HEK293 (cell line): ENCODE data around the gene SURF2.

Source experiments
- BCL11B ChIP-seq: fragments of 450-650 bp; formaldehyde crosslinking; IDR thresholded peaks from 2 replicates; pipeline ENCODE4 v1.5.1; 2016; ENCODE audit warnings: low read depth, missing biosample characterization, missing genetic modification characterization
- FEZF1 ChIP-seq: fragments of 450-650 bp; formaldehyde crosslinking; IDR thresholded peaks from 2 replicates; pipeline ENCODE4 v1.5.1; 2016; ENCODE audit warnings: missing biosample characterization, missing genetic modification characterization
- KLF8 ChIP-seq: fragments of 450-650 bp; formaldehyde crosslinking; IDR thresholded peaks from 2 replicates; pipeline ENCODE4 v1.5.1; 2016; ENCODE audit warnings: missing biosample characterization, missing genetic modification characterization
- MEIS1 ChIP-seq: sonication (generic); formaldehyde crosslinking; IDR thresholded peaks from 2 replicates; pipeline ENCODE4 v1.8.1; 2022; ENCODE audit warnings: missing genetic modification reagents, mild to moderate bottlenecking, borderline replicate concordance
- SALL2 ChIP-seq: fragments of 450-650 bp; formaldehyde crosslinking; IDR thresholded peaks from 2 replicates; pipeline ENCODE4 v1.5.0; 2017; ENCODE audit warnings: missing biosample characterization, mild to moderate bottlenecking, missing genetic modification characterization, borderline replicate concordance
- SP7 ChIP-seq: fragments of 450-650 bp; formaldehyde crosslinking; IDR thresholded peaks from 2 replicates; pipeline ENCODE4 v1.5.1; 2016; ENCODE audit warnings: missing biosample characterization, missing genetic modification characterization
- WT1 ChIP-seq: fragments of 450-650 bp; formaldehyde crosslinking; IDR thresholded peaks from 2 replicates; pipeline ENCODE4 v1.5.1; 2016; ENCODE audit warnings: missing biosample characterization, missing genetic modification characterization
- YY1 ChIP-seq: fragments of 450-650 bp; formaldehyde crosslinking; IDR thresholded peaks from 2 replicates; pipeline ENCODE4 v1.5.1; 2018; ENCODE audit warnings: missing biosample characterization, missing genetic modification characterization
- ZBTB1 ChIP-seq: fragments of 450-650 bp; formaldehyde crosslinking; IDR thresholded peaks from 2 replicates; pipeline ENCODE4 v1.5.1; 2016; ENCODE audit warnings: missing biosample characterization, missing genetic modification characterization
- ZBTB17 ChIP-seq: fragments of 450-650 bp; formaldehyde crosslinking; IDR thresholded peaks from 2 replicates; pipeline ENCODE4 v1.5.1; 2016; ENCODE audit warnings: missing biosample characterization, missing genetic modification characterization
- ZNF138 ChIP-seq: fragments of 450-650 bp; formaldehyde crosslinking; IDR thresholded peaks from 2 replicates; pipeline ENCODE4 v1.5.1; 2016; ENCODE audit warnings: missing biosample characterization, missing genetic modification characterization, borderline replicate concordance
- ZNF211 ChIP-seq: fragments of 450-650 bp; formaldehyde crosslinking; IDR thresholded peaks from 2 replicates; pipeline ENCODE4 v1.5.1; 2016; ENCODE audit warnings: low read depth, missing biosample characterization, missing genetic modification characterization
- ZNF324 ChIP-seq: fragments of 450-650 bp; formaldehyde crosslinking; IDR thresholded peaks from 2 replicates; pipeline ENCODE4 v1.5.1; 2016; ENCODE audit warnings: missing biosample characterization, missing genetic modification characterization
- ZNF366 ChIP-seq: fragments of 450-650 bp; formaldehyde crosslinking; conservative IDR thresholded peaks from 2 replicates; pipeline ENCODE4 v1.5.1; 2016; ENCODE audit warnings: missing biosample characterization, missing genetic modification characterization
- ZNF423 ChIP-seq: fragments of 450-650 bp; formaldehyde crosslinking; IDR thresholded peaks from 2 replicates; pipeline ENCODE4 v1.5.1; 2016; ENCODE audit warnings: missing biosample characterization, missing genetic modification characterization
- ZNF521 ChIP-seq: fragments of 450-650 bp; formaldehyde crosslinking; IDR thresholded peaks from 2 replicates; pipeline ENCODE4 v1.5.1; 2017; ENCODE audit warnings: missing biosample characterization, mild to moderate bottlenecking, missing genetic modification characterization
- ZNF610 ChIP-seq: fragments of 450-650 bp; formaldehyde crosslinking; IDR thresholded peaks from 2 replicates; pipeline ENCODE4 v1.5.1; 2016; ENCODE audit warnings: missing biosample characterization, missing genetic modification characterization, borderline replicate concordance
- ZNF629 ChIP-seq: fragments of 450-650 bp; formaldehyde crosslinking; IDR thresholded peaks from 2 replicates; pipeline ENCODE4 v1.5.1; 2017; ENCODE audit warnings: missing biosample characterization, missing genetic modification characterization
- ZNF660 ChIP-seq: fragments of 450-650 bp; IDR thresholded peaks from 2 replicates; pipeline ENCODE4 v1.5.1; 2018; ENCODE audit warnings: missing biosample characterization, mild to moderate bottlenecking, missing genetic modification characterization
- ZNF768 ChIP-seq: fragments of 450-650 bp; formaldehyde crosslinking; IDR thresholded peaks from 2 replicates; pipeline ENCODE4 v1.5.1; 2018; ENCODE audit warnings: missing biosample characterization, mild to moderate bottlenecking, missing genetic modification characterization
- ZSCAN23 ChIP-seq: fragments of 450-650 bp; formaldehyde crosslinking; IDR thresholded peaks from 2 replicates; pipeline ENCODE4 v1.5.1; 2016; ENCODE audit warnings: missing biosample characterization, missing genetic modification characterization
- TF ChIP-seq, protein P1 (sequence below): fragments of 450-650 bp; formaldehyde crosslinking; IDR thresholded peaks from 2 replicates; pipeline ENCODE4 v1.5.1; 2016; ENCODE audit warnings: missing biosample characterization, missing genetic modification characterization
- TF ChIP-seq, protein P2 (sequence below): fragments of 450-650 bp; formaldehyde crosslinking; IDR thresholded peaks from 2 replicates; pipeline ENCODE4 v1.5.1; 2016; ENCODE audit warnings: missing biosample characterization, missing genetic modification characterization
- TF ChIP-seq, protein P3 (sequence below): fragments of 450-650 bp; formaldehyde crosslinking; IDR thresholded peaks from 2 replicates; pipeline ENCODE4 v1.5.1; 2016; ENCODE audit warnings: missing biosample characterization, missing genetic modification characterization
- TF ChIP-seq, protein P4 (sequence below): fragments of 450-650 bp; formaldehyde crosslinking; IDR thresholded peaks from 2 replicates; pipeline ENCODE4 v1.5.1; 2016; ENCODE audit warnings: missing biosample characterization, missing genetic modification characterization
- TF ChIP-seq, protein P5 (sequence below): fragments of 450-650 bp; formaldehyde crosslinking; IDR thresholded peaks from 2 replicates; pipeline ENCODE4 v1.5.1; 2016; ENCODE audit warnings: missing biosample characterization, missing genetic modification characterization
- TF ChIP-seq, protein P6 (sequence below): IDR thresholded peaks from 2 replicates; pipeline ENCODE4 v1.6.1; 2011; ENCODE audit warnings: mild to moderate bottlenecking, low read depth, low read length, borderline replicate concordance
- TF ChIP-seq, protein P7 (sequence below): fragments of 450-650 bp; formaldehyde crosslinking; IDR thresholded peaks from 2 replicates; pipeline ENCODE4 v1.5.1; 2016; ENCODE audit warnings: missing biosample characterization, missing genetic modification characterization

The SURF2 gene

DNA sequence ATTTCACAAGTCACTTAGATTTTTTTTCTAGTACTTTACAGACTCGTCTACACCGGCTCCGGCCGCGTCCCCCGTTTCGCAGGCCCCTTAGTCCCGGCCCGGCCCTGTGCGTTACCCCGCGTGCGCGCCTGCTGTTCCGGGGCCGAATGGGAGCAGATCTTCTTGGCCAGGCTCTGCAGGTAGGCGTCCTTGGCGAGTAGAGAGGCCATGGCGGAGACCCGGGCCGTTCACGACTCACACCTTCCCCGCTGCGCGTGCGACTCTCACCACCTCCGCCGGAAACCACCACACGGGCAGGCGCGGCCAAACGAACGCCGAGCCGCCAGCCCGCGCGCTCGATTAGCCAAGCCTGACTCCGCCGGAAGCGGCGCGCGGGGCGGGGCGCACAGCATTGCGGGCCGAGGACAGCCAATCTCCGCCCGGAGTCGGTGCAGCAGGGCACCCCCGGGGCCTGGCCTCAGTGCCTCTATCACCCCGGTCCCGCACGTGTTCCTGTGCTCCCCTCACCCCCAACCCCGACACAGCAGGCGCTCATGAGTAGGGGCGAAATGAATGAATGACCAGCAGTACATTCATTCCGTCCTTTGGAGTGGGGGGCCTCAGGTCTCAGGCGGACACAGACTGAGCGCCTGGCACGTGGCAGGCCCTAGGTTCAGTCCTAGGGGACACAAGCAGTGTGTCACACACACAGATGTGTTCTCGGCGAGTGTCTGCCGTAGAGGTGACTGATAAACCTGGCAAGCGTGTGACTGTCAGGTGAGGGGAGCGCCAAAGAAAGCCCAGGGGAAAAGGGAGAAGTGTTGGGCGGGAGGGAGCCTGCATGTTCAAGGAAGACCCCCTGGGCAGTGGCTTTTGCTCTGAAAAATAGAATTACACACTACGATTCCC lies 20.2 kb upstream of the SURF2 start, which contains the start of gene SURF6 (continued):
- TF ChIP-seq KLF8 (tag by site-specific recombination) (peak; percentile 90; the same call in 1 of the 2 replicates), BCL11B (tag by site-specific recombination) (peak; percentile 58; the same call in 1 of the 2 replicates), ZNF138 (tag by site-specific recombination) (no peak), FEZF1 (tag by site-specific recombination) (peak; percentile 14; the same call in 1 of the 2 replicates), ZNF211 (tag by site-specific recombination) (no peak), ZNF324 (tag by site-specific recombination) (peak; percentile 93), ZNF423 (tag by site-specific recombination) (peak; percentile 73; the same call in 1 of the 2 replicates), ZBTB17 (peak; percentile 100), SP7 (peak; percentile 91), MEIS1 (CRISPR knock-in tag) (no peak), ZNF629 (tag by site-specific recombination) (peak; percentile 80), YY1 (tag by site-specific recombination) (peak; percentile 88), ZNF660 (tag by site-specific recombination) (peak; percentile 95), SALL2 (tag by site-specific recombination) (0 out of 2 replicates have a peak, but pooled peaks have one; percentile 3), ZNF610 (tag by site-specific recombination) (peak; percentile 71; the same call in 1 of the 2 replicates), ZBTB1 (tag by site-specific recombination) (peak; percentile 84), ZSCAN23 (tag by site-specific recombination) (peak; percentile 41; the same call in 1 of the 2 replicates), ZNF768 (tag by site-specific recombination) (peak; percentile 4; the same call in 1 of the 2 replicates), ZNF521 (no peak), ZNF366 (tag by site-specific recombination) (peak; percentile 83), WT1 (tag by site-specific recombination) (no peak; the same call in 1 of the 2 replicates)
- TF ChIP-seq, protein P1, sequence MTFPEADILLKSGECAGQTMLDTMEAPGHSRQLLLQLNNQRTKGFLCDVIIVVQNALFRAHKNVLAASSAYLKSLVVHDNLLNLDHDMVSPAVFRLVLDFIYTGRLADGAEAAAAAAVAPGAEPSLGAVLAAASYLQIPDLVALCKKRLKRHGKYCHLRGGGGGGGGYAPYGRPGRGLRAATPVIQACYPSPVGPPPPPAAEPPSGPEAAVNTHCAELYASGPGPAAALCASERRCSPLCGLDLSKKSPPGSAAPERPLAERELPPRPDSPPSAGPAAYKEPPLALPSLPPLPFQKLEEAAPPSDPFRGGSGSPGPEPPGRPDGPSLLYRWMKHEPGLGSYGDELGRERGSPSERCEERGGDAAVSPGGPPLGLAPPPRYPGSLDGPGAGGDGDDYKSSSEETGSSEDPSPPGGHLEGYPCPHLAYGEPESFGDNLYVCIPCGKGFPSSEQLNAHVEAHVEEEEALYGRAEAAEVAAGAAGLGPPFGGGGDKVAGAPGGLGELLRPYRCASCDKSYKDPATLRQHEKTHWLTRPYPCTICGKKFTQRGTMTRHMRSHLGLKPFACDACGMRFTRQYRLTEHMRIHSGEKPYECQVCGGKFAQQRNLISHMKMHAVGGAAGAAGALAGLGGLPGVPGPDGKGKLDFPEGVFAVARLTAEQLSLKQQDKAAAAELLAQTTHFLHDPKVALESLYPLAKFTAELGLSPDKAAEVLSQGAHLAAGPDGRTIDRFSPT (tag by site-specific recombination), result peak; percentile 71; the same call in 1 of the 2 replicates
- TF ChIP-seq, protein P2, sequence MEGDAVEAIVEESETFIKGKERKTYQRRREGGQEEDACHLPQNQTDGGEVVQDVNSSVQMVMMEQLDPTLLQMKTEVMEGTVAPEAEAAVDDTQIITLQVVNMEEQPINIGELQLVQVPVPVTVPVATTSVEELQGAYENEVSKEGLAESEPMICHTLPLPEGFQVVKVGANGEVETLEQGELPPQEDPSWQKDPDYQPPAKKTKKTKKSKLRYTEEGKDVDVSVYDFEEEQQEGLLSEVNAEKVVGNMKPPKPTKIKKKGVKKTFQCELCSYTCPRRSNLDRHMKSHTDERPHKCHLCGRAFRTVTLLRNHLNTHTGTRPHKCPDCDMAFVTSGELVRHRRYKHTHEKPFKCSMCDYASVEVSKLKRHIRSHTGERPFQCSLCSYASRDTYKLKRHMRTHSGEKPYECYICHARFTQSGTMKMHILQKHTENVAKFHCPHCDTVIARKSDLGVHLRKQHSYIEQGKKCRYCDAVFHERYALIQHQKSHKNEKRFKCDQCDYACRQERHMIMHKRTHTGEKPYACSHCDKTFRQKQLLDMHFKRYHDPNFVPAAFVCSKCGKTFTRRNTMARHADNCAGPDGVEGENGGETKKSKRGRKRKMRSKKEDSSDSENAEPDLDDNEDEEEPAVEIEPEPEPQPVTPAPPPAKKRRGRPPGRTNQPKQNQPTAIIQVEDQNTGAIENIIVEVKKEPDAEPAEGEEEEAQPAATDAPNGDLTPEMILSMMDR (tag by site-specific recombination), result no peak
- TF ChIP-seq, protein P3, sequence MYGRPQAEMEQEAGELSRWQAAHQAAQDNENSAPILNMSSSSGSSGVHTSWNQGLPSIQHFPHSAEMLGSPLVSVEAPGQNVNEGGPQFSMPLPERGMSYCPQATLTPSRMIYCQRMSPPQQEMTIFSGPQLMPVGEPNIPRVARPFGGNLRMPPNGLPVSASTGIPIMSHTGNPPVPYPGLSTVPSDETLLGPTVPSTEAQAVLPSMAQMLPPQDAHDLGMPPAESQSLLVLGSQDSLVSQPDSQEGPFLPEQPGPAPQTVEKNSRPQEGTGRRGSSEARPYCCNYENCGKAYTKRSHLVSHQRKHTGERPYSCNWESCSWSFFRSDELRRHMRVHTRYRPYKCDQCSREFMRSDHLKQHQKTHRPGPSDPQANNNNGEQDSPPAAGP, result peak; percentile 97
- TF ChIP-seq, protein P4, sequence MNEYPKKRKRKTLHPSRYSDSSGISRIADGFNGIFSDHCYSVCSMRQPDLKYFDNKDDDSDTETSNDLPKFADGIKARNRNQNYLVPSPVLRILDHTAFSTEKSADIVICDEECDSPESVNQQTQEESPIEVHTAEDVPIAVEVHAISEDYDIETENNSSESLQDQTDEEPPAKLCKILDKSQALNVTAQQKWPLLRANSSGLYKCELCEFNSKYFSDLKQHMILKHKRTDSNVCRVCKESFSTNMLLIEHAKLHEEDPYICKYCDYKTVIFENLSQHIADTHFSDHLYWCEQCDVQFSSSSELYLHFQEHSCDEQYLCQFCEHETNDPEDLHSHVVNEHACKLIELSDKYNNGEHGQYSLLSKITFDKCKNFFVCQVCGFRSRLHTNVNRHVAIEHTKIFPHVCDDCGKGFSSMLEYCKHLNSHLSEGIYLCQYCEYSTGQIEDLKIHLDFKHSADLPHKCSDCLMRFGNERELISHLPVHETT, result peak; percentile 84
- TF ChIP-seq, protein P5, sequence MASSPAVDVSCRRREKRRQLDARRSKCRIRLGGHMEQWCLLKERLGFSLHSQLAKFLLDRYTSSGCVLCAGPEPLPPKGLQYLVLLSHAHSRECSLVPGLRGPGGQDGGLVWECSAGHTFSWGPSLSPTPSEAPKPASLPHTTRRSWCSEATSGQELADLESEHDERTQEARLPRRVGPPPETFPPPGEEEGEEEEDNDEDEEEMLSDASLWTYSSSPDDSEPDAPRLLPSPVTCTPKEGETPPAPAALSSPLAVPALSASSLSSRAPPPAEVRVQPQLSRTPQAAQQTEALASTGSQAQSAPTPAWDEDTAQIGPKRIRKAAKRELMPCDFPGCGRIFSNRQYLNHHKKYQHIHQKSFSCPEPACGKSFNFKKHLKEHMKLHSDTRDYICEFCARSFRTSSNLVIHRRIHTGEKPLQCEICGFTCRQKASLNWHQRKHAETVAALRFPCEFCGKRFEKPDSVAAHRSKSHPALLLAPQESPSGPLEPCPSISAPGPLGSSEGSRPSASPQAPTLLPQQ (tag by site-specific recombination), result peak; percentile 92
- TF ChIP-seq, protein P6, sequence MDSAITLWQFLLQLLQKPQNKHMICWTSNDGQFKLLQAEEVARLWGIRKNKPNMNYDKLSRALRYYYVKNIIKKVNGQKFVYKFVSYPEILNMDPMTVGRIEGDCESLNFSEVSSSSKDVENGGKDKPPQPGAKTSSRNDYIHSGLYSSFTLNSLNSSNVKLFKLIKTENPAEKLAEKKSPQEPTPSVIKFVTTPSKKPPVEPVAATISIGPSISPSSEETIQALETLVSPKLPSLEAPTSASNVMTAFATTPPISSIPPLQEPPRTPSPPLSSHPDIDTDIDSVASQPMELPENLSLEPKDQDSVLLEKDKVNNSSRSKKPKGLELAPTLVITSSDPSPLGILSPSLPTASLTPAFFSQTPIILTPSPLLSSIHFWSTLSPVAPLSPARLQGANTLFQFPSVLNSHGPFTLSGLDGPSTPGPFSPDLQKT, result peak; percentile 98
- TF ChIP-seq, protein P7, sequence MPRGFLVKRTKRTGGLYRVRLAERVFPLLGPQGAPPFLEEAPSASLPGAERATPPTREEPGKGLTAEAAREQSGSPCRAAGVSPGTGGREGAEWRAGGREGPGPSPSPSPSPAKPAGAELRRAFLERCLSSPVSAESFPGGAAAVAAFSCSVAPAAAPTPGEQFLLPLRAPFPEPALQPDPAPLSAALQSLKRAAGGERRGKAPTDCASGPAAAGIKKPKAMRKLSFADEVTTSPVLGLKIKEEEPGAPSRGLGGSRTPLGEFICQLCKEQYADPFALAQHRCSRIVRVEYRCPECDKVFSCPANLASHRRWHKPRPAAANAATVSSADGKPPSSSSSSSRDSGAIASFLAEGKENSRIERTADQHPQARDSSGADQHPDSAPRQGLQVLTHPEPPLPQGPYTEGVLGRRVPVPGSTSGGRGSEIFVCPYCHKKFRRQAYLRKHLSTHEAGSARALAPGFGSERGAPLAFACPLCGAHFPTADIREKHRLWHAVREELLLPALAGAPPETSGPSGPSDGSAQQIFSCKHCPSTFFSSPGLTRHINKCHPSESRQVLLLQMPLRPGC, result peak; percentile 88; the same call in 1 of the 2 replicates
